Naive thymus-derived CD8-positive, alpha-beta T cell (primary cell): Measurements from ENCODE around the gene CAMK2B. TPM values are rescaled to one million over a fixed set of nuclear protein-coding genes. Genes with fewer than 3 reads are reported as not detected.
A peak's percentile ranks its signal among the peaks of the same experiment; 100 is the strongest.

Source experiments
- ATAC-seq, 2 donors: fragments of 150-1000 bp; cut with Tn5 transposase in 1 of 2; sonication (Bioruptor Pico), chemical (Tn5 transposase) in 1 of 2; 1 replicate in 1 of 2; 2 replicates in 1 of 2; pipeline ENCODE4 v1.10.0; 2021; ENCODE audit warnings: mild to moderate bottlenecking in 2 of 2, moderate library complexity in 2 of 2
- POLR2A ChIA-PET: fragments of 350-600 bp; sonication (Branson Sonifier 250); formaldehyde crosslinking; loops from one replicate; lab custom pipeline; 2021; ENCODE audit warnings: antibody characterized with exemption; lab: Charles Lee
- DNase-seq, 10 donors: peaks; one replicate each; pipeline versions ENCODE4 v3.0.0 to v3.0.0-alpha.2; 2020 to 2022
- H3K27ac Mint-ChIP-seq, 10 donors: one replicate each; pipeline ENCODE4 v1.8.0; 2020 to 2022; ENCODE audit warnings: mild to moderate bottlenecking in 10 of 10, mixed read lengths in 10 of 10, moderate library complexity in 4 of 10, inconsistent platforms in 1 of 10
- H3K27me3 Mint-ChIP-seq, 5 donors: one replicate each; pipeline ENCODE4 v1.8.0; 2021 to 2022; ENCODE audit warnings: mixed read lengths in 5 of 5
- H3K36me3 Mint-ChIP-seq, 3 donors: one replicate each; pipeline ENCODE4 v1.8.0; 2020 to 2022; ENCODE audit warnings: mixed read lengths in 3 of 3, mild to moderate bottlenecking in 2 of 3, inconsistent platforms in 1 of 3
- H3K4me1 Mint-ChIP-seq, 4 donors: one replicate each; pipeline ENCODE4 v1.8.0; 2021 to 2022; ENCODE audit warnings: mixed read lengths in 4 of 4
- H3K4me3 Mint-ChIP-seq, 10 donors: one replicate each; pipeline ENCODE4 v1.8.0; 2020 to 2022; ENCODE audit warnings: mild to moderate bottlenecking in 10 of 10, mixed read lengths in 10 of 10, moderate library complexity in 6 of 10, inconsistent platforms in 1 of 10
- H3K9me3 Mint-ChIP-seq, 9 donors: one replicate each; pipeline ENCODE4 v1.8.0; 2020 to 2022; ENCODE audit warnings: mixed read lengths in 9 of 9, mild to moderate bottlenecking in 3 of 9, inconsistent platforms in 1 of 9, moderate library complexity in 1 of 9
- polyA plus RNA-seq, 3 donors: library from polyadenylated mRNA; unstranded; fragments of 300-500 nt; fragmentation: Illumina TruSeq; gene quantifications; one replicate each; pipeline ENCODE4 v1.2.3, GENCODE V29; 2021
- total RNA-seq, 8 experiments: library from RNA in 2 of 8; stranded (reverse) in 2 of 8; gene quantifications; one replicate each; pipeline ENCODE4 v1.2.3 and lab custom pipeline; 2021 to 2026

Gene CAMK2B
- total and polyA plus RNA-seq, 5 experiments from 2014 or later, result not detected

DNA sequence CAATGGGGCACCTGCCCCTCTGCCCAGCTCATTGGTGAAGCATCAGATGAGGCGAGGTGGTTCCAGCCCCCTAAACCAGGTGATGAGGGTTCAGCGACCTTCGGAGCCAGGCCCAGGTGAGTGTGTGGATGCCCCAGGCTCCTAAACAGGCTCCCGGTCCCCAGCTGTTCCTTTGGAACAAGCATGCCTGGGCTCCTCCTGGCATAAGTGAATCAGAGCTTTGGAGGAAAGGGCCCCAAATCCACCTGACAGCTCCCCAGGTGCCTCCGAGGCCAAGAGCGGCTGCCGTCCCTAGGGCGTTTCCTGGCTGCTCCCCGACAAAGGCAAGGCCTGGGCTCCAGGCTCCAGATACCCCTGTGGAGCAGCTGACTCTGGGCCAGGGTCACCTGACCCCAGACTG lies 63.4 kb downstream of the CAMK2B start:
- no peaks in the 10 kb centered on the region for H3K36me3 Mint-ChIP-seq
- peaks cover 21 to 32% (median 23%) of the 10 kb centered on the region in 4 donors for H3K4me1 Mint-ChIP-seq
- ATAC-seq, result no peak
- no peaks in the 10 kb centered on the region for H3K27me3 Mint-ChIP-seq
- no peak overlapping the region for H3K4me3 Mint-ChIP-seq
- no peaks in the 10 kb centered on the region for H3K9me3 Mint-ChIP-seq
- POLR2A ChIA-PET, result no interaction called here
- no peak for DNase-seq
- H3K27ac Mint-ChIP-seq, result no peak overlapping the region

- no peaks in the 10 kb centered on the region for H3K9me3 Mint-ChIP-seq
- H3K36me3 Mint-ChIP-seq, result no peaks in the 10 kb centered on the region
- ATAC-seq (no peak), DNase-seq (no peak)
- H3K27ac Mint-ChIP-seq, result peak overlapping the region in 1 of 10 donors; percentile 46
- H3K4me1 Mint-ChIP-seq, result peaks cover 21 to 33% (median 26%) of the 10 kb centered on the region in 4 donors
- POLR2A ChIA-PET, result interaction anchor here (0.6 kb wide), 1 partner anchor 162 kb away, joined by 3 read pairs; no protein-coding TSS in a partner anchor
- no peaks in the 10 kb centered on the region for H3K27me3 Mint-ChIP-seq
- no peak overlapping the region for H3K4me3 Mint-ChIP-seq
Observed at GRCh38 chr7:44261240-44261639, 64.2 kb downstream of the CAMK2B start.

- POLR2A ChIA-PET, result interaction anchor here (1.2 to 2.4 kb wide), 2 partner anchors 231 to 313 kb away, joined by 3 to 16 read pairs; partner anchors contain the start of gene NUDCD3
- peaks cover 0 to 3% (median 0%) of the 10 kb centered on the region in 9 donors for H3K9me3 Mint-ChIP-seq
- no peaks in the 10 kb centered on the region for H3K36me3 Mint-ChIP-seq
- no peak for ATAC-seq
- peak overlapping the region in 2 of 10 donors; percentile 7 to 68 for H3K4me3 Mint-ChIP-seq
- H3K27ac Mint-ChIP-seq, result peak overlapping the region in 9 of 10 donors; percentile 48 to 89 (median 80)
- peaks cover 21 to 38% (median 29%) of the 10 kb centered on the region in 4 donors for H3K4me1 Mint-ChIP-seq
- no peak for DNase-seq
- H3K27me3 Mint-ChIP-seq, result no peaks in the 10 kb centered on the region
Observed at GRCh38 chr7:44259547-44260457, 65.6 kb downstream of the CAMK2B start.

GRCh38 chr7:44258865-44259546 lies 66.4 kb downstream of the CAMK2B start:
- peaks cover 21 to 38% (median 32%) of the 10 kb centered on the region in 4 donors for H3K4me1 Mint-ChIP-seq
- DNase-seq, result no peak
- H3K36me3 Mint-ChIP-seq, result no peaks in the 10 kb centered on the region
- H3K27me3 Mint-ChIP-seq, result no peaks in the 10 kb centered on the region
- no peak for ATAC-seq
- POLR2A ChIA-PET, result interaction anchor here (0.7 to 2.4 kb wide), 5 partner anchors 178 to 626 kb away, joined by 3 to 16 read pairs (median 3); partner anchors contain the start of gene NUDCD3
- H3K4me3 Mint-ChIP-seq, result peak overlapping the region in 5 of 10 donors; percentile 57 to 85 (median 69)
- peak overlapping the region; percentile 77 to 97 (median 96) for H3K27ac Mint-ChIP-seq
- peaks cover 0 to 7% (median 0%) of the 10 kb centered on the region in 9 donors for H3K9me3 Mint-ChIP-seq

- POLR2A ChIA-PET, result interaction anchor here (0.7 to 2.4 kb wide), 6 partner anchors 57 to 626 kb away, joined by 3 to 16 read pairs (median 3); partner anchors contain the start of genes NUDCD3 and YKT6
- no peaks in the 10 kb centered on the region for H3K36me3 Mint-ChIP-seq
- H3K4me3 Mint-ChIP-seq, result peak overlapping the region; percentile 49 to 85 (median 72)
- ATAC-seq, result no peak
- H3K27me3 Mint-ChIP-seq, result no peaks in the 10 kb centered on the region
- no peak for DNase-seq
- peaks cover 0 to 7% (median 0%) of the 10 kb centered on the region in 9 donors for H3K9me3 Mint-ChIP-seq
- H3K4me1 Mint-ChIP-seq, result peaks cover 21 to 38% (median 31%) of the 10 kb centered on the region in 4 donors
- peak overlapping the region; percentile 77 to 97 (median 96) for H3K27ac Mint-ChIP-seq
Observed at GRCh38 chr7:44258423-44258760, 67.0 kb downstream of the CAMK2B start.

- ATAC-seq (peak; percentile 90 to 92), DNase-seq (peak; percentile 12 to 75 (median 60))
- Mint-ChIP-seq H3K27me3 (no peaks in the 10 kb centered on the region), H3K4me3 (peak overlapping the region; percentile 49 to 85 (median 72)), H3K4me1 (peaks cover 21 to 38% (median 31%) of the 10 kb centered on the region in 4 donors), H3K27ac (peak overlapping the region; percentile 77 to 97 (median 96)), H3K36me3 (no peaks in the 10 kb centered on the region), H3K9me3 (peaks cover 0 to 7% (median 0%) of the 10 kb centered on the region in 9 donors)
- POLR2A ChIA-PET, result interaction anchor here (0.7 to 2.4 kb wide), 7 partner anchors 57 to 627 kb away, joined by 3 to 16 read pairs (median 3); partner anchors contain the start of genes NUDCD3 and YKT6
Observed at GRCh38 chr7:44257618-44258422, 67.6 kb downstream of the CAMK2B start.

DNA sequence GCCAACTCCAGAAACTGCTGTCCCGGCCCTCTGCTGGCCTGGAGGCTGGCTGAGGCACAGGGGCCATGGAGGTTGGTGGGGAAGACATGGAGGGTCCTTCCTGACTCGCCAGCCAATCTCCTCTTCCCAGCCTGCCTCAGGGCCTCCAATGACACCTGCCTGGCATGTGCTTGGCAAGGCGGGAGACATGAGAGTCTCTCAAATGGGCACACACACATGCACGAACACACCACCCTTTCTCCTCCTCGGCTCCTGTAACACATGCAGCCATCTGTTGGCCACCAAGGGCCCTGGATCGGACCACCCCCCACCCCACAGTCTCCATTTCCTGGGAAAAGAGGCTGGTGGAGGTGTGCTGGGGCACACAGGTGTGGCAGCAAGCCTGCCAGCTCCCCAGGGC lies 68.2 kb downstream of the CAMK2B start:
- Mint-ChIP-seq H3K9me3 (peaks cover 0 to 7% (median 0%) of the 10 kb centered on the region in 9 donors), H3K36me3 (no peaks in the 10 kb centered on the region), H3K27ac (peak overlapping the region in 9 of 10 donors; percentile 47 to 97 (median 86)), H3K4me1 (peaks cover 21 to 38% (median 31%) of the 10 kb centered on the region in 4 donors), H3K27me3 (no peaks in the 10 kb centered on the region), H3K4me3 (peak overlapping the region in 2 of 10 donors; percentile 69 to 85)
- no peak for ATAC-seq
- POLR2A ChIA-PET, result interaction anchor here (1.7 to 2.4 kb wide), 2 partner anchors 56 to 233 kb away, joined by 9 to 16 read pairs; partner anchors contain the start of genes NUDCD3 and YKT6
- no peak for DNase-seq

DNA sequence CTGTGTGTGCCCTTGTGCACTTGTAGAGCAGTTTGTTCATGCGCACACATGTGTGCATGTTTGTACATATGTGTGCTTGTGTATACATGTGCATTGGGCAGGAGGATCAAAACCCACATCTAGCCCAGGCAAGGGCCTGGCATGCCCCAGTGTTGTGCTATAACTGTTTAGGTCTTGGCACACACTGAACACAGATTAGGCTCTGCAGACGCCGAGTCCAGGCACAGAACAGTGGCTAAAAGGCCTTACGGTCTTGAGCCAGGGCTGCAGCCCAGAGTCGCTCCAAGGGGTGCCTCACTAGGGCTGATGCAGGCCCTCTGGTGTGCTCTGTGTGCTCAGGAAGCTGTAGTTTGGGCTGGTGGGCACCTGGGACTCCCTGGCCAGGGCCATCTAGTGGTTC lies 68.9 kb downstream of the CAMK2B start:
- Mint-ChIP-seq H3K36me3 (no peaks in the 10 kb centered on the region), H3K9me3 (peaks cover 0 to 7% (median 0%) of the 10 kb centered on the region in 9 donors), H3K27ac (peak overlapping the region in 4 of 10 donors; percentile 29 to 92 (median 64)), H3K27me3 (no peaks in the 10 kb centered on the region), H3K4me1 (peaks cover 21 to 38% (median 31%) of the 10 kb centered on the region in 4 donors), H3K4me3 (no peak overlapping the region)
- POLR2A ChIA-PET, result interaction anchor here (0.6 kb wide), 1 partner anchor 193 kb away, joined by 3 read pairs; no protein-coding TSS in a partner anchor
- ATAC-seq (no peak), DNase-seq (no peak)

DNA sequence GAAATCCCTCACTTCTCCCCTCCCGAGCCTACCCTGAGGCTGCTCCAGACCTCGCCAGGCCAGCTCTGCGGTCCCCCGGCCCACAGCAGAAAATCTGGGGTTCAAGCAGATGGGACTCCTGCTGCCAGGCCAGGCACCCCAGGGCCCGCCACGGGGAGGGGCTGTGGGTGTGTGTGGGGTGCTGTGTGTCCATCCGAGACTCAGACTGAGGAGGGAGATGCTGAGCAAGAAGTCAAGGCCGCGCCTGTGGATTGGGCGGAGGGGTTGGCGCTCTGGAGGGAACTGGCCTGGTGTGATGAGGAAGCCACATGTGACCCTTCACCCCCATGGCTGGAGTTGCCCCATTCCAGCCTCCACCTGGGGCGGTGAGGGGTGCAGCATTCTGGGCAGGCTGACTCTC lies 73.5 kb downstream of the CAMK2B start:
- Mint-ChIP-seq H3K4me1 (peaks cover 0 to 11% (median 6%) of the 10 kb centered on the region in 4 donors), H3K27ac (peak overlapping the region in 1 of 10 donors; percentile 67), H3K4me3 (no peak overlapping the region), H3K36me3 (no peaks in the 10 kb centered on the region), H3K9me3 (peaks cover 0 to 7% (median 0%) of the 10 kb centered on the region in 9 donors), H3K27me3 (no peaks in the 10 kb centered on the region)
- POLR2A ChIA-PET, result no interaction called here
- ATAC-seq (no peak), DNase-seq (no peak)

GRCh38 chr7:44251269-44251668 lies 74.1 kb downstream of the CAMK2B start:
- no peak overlapping the region for H3K27ac Mint-ChIP-seq
- no peak for DNase-seq
- no peak overlapping the region for H3K4me3 Mint-ChIP-seq
- no peak for ATAC-seq
- peaks cover 0 to 7% (median 0%) of the 10 kb centered on the region in 9 donors for H3K9me3 Mint-ChIP-seq
- peaks cover 0 to 8% (median 6%) of the 10 kb centered on the region in 4 donors for H3K4me1 Mint-ChIP-seq
- POLR2A ChIA-PET, result no interaction called here
- H3K36me3 Mint-ChIP-seq, result no peaks in the 10 kb centered on the region
- H3K27me3 Mint-ChIP-seq, result no peaks in the 10 kb centered on the region

GRCh38 chr7:44249639-44250234 lies 75.7 kb downstream of the CAMK2B start:
- H3K4me3 Mint-ChIP-seq, result no peak overlapping the region
- no peaks in the 10 kb centered on the region for H3K27me3 Mint-ChIP-seq
- ATAC-seq (no peak), DNase-seq (no peak)
- H3K36me3 Mint-ChIP-seq, result no peaks in the 10 kb centered on the region
- H3K27ac Mint-ChIP-seq, result peak overlapping the region in 1 of 10 donors; percentile 34
- POLR2A ChIA-PET, result no interaction called here
- peaks cover 0 to 4% (median 2%) of the 10 kb centered on the region in 4 donors for H3K4me1 Mint-ChIP-seq
- peaks cover 0 to 3% (median 0%) of the 10 kb centered on the region in 9 donors for H3K9me3 Mint-ChIP-seq
